ENCODE data around the gene PNMA8C.

DNA sequence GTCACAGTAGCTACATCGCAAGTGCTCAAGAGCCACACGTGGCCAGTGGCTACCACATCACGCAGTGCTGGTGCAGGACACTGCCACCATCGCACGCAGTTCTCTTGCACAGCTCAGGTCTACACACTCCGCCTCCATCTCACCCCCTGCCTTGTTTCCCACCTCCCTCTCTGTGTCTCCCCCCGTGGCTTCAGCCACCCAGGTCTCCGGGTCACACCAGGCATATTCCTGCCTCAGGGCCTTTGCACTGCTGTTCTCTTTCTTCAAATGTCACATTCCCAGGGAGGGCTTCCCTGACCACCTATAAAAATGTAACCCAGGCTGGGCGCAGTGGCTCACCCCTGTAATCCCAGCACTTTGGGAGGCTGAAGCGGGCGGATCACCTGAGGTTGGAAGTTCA lies 26.0 kb downstream of the PNMA8C start:
- TF ChIP-seq CTCF (conservative IDR thresholded peaks at IDR 0.05; ENCODE audit: low read depth, low read length) (no peak), EZH2 (IDR thresholded peaks at IDR 0.05; ENCODE audit: low read length, unreplicated experiment) (no peak), EZH2phosphoT487 (IDR thresholded peaks at IDR 0.05; ENCODE audit: borderline replicate concordance, low read length) (no peak)

Data from PC-3 (cell line).